Fibroblast of skin of scalp (primary cell): ENCODE measurements around the gene FAM170B.

Experiments
- DNase-seq: peaks from one replicate; pipeline ENCODE4 v3.0.0-alpha.2; 2013

FAM170B gene

DNA sequence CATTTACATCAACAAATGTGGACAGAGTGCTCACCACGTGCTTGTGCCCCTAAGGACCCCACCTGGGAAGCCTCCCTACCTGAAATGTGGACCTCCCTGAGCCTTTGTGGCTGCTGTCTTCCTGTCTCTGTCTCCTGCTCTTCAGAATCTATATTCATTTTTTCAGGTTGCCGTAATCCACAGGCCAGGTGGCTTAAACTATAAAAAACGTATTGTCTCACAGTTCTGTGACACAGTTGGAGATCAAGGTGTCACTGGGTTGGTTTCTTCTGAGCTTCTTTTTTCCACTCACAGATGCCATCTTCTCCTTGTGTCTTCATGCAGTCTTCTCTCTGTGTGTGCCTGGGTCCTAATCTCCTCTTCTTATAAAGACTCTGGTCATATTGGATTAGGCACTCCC, 12.9 kb downstream of the FAM170B start:
- DNase-seq, result no peak

- DNase-seq, result peak; percentile 66
These were observed 14.1 kb downstream of the FAM170B start for GRCh38 chr10:49119746-49120145.

DNA sequence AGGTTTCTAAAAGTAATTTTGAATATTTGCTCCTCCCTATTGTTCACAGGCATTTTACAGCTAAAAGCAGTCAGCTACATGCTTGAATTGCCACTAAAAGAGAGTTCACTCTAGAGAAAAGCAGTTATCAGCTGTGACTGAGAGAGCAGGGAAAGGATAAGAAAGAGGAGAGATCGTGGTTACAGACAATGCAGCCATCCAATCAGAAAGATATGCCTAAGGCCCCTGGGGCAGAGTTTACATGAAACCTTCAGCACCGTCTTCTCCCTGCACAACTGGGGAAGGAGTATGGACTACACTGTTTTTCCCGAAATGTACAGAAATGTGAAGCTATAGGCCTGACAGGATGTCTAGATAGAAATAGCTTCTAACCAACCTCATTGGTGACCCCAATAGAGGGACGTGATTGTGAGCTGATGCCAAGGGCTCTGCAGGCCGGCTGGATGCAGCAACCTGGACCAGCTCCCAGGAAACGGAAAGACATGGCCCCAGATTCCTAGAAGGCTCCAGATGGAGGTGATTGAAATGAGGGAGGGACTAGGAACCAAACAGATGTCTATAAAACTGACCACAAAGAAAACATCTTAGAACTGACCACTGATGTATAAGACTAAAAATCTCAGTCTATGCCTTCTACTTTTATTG, 15.3 kb downstream of the FAM170B start:
- no peak for DNase-seq

- no peak for DNase-seq
These were observed 16.3 kb downstream of the FAM170B start for GRCh38 chr10:49117376-49118070.

GRCh38 chr10:49116509-49117375, 17.1 kb downstream of the FAM170B start:
- DNase-seq, result no peak

DNA sequence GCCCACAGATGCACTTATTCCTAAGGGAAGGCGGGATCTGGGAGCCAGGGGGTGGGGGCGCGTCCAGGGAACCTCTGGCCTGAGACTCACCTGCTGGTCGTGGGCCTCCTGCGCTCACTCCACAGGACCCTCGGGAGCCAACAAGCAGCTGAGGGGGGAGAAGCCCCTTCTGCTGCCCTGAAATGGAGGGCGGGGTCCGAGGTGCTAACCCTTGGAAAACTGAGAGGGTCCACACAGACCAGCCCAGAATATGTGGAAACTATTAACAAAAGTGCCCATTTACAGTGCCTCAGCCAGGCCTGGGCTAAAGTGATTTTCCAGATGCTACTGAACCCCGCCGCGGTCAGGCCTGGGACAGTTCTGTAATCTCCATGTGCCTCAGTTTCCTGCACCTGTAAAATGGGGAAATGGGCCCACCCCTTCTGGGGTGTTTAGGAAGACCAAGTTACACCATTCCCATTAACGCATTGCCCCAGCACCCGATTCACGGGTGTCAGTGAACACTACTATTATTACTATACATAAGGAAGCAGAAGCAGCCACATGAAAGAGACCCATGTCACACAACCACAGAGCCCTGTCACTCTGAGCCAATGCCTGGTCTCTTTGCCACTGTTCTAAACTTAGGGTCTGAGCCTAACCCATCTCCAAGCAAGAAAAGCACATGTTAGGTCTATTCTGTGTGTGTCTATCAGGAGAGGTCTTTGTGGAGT, 17.9 kb downstream of the FAM170B start:
- DNase-seq, result no peak

DNA sequence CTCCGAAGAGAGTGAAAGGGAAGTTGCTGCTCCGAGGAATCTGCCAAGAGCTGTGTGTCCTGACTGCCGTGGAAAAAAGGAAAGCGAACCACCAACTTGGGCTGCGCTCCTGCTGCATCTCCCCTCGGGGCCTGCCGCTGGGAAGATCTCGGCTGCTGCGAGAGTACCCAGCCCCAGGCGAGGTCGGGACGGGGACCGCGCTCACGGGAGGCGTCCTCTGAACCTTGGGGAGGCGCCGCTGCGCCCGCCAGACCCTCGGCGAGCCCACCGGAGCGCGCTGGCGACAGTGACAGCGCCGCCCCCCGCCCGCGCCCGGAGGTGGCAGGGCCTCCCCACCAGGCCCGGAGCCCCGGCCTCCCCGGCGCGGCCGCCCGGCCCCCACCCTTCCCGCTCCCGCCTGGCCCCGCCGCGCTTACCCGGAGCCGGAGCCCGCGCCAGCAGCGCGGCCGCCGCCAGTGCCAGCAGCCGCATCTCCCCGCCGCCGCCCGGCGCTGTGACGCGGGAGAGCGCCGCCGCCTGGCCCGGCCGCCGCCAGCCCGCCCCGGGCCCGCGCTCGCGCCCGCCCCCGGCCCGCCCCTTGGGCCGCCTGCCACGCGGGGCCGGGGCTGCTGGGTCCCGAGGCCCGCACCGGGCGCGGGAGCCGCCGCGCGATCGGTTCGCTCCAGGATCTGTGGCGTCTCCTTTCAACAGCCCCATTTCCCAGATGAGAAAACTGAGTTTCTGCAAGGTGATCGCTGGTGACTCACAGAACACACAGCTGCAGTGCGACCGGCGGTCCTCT, 18.6 kb downstream of the FAM170B start, which contains the start of gene VSTM4:
TSS of gene VSTM4 (minus strand) at position 508 of the 781 bp plus-strand sequence. CDS start at position 471, 37 bp downstream.
- DNase-seq, result peak; percentile 60

- DNase-seq, result no peak
These were observed 19.2 kb downstream of the FAM170B start for GRCh38 chr10:49114718-49115014.

- DNase-seq, result peak; percentile 33
These were observed 20.1 kb downstream of the FAM170B start for GRCh38 chr10:49113741-49114141.

DNA sequence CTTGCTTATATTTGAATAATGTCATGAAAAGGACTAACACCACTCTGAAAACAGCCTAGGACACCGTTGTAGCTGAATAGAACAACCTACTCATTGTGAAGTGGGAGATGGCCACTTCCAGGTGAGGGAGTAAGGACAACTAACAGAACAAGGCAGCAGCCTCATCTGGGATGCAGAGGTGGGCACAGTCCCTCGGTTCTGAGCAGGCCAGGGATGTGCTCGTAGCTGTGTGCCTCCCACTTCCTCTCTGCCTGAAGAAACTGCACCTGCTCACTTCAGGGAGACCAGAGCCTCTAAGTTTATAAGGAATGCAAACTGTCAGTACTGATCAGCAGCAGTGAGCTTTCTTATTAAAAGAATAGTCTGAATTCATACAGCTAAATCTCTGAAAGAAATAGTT, 21.0 kb downstream of the FAM170B start:
- no peak for DNase-seq

- no peak for DNase-seq
These were observed 21.7 kb downstream of the FAM170B start for GRCh38 chr10:49112098-49112497.

GRCh38 chr10:49111320-49111698, 22.5 kb downstream of the FAM170B start:
- no peak for DNase-seq

DNA sequence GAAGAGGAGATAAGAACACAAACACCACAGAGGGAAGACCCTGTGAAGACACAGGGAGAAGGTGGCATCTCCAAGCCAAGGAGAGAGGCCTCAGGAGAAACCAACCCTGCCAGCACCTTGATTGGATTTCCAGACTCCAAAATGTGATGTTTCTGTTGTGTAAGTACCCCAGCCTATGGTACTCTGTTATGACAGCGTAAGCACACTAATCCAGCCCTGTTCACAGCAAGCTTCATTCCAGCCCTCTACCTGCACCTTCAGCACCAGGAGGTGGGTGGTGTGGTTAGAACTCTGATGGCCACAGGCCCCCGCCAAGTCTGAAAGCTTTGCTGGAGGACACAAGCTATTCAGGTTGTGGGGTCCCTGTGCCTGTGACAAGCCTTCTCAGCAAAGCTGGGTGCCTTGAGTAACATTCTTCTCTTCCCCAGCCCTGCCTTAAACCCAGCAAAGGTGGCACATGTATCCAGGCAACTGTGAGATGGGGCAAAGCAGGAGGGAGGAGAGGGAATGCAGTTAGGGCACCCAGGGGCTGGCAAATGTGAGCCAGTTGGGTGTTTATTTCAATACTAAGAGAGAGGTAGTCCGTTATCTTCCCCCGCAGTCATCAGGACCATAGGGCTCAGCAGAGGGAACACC, 23.0 kb downstream of the FAM170B start:
- DNase-seq, result no peak

DNA sequence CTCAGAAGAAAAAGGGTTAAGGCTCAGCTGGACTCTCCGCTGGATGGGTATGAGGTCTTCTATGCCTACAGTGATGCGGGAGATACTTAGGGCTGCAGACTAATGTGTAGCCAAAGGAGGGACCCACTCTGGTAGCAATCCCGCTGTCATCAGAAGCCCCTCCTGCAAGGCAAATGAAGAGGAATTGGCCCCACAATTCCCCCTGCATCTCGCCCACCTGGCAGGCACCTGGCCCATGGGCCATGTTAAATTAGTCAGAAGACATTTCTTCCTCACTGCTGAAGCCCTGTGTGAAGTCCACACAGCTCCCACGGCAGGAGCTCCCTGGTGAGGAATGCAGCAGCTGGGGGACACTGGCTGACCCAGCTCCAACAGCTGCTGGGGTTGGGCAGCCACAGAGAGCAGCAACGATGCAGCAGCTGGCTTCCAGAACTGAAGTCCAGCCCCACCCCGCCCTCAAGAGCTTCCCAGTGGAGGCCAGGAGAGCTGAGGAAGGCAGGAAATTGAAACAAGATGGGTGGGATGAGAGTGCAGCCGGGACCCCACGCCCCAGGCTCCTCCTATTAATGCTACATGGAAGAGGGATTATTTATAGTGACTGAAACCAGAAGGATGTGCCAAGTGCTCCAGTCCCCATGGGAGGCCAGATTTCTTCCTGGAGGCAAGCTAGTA, 24.0 kb downstream of the FAM170B start:
- peak; percentile 95 for DNase-seq

DNA sequence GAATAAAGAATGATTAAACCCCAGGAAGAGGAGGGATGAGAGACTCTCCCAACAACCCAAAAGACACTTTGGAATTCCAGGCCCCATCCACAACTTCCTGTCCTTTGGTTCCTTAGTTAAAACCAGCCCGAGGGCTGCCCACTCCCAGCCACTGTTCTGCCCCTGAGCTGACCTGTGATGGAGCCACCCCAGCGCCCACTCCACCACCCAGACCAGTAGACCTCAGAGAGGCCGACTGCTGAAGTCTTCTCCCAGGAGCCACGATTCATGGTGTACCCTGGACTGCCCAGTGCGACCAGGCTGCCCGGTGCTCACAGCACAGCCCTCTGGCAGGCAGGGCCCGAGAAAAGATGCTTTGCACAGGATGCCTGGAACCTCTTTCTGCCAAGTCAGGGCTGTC, 25.2 kb downstream of the FAM170B start:
- no peak for DNase-seq

- DNase-seq, result no peak
These were observed 25.9 kb downstream of the FAM170B start for GRCh38 chr10:49107887-49108267.

- no peak for DNase-seq
These were observed 26.5 kb downstream of the FAM170B start for GRCh38 chr10:49107111-49107886.

- peak; percentile 22 for DNase-seq
These were observed 27.4 kb downstream of the FAM170B start for GRCh38 chr10:49106451-49106850.

DNA sequence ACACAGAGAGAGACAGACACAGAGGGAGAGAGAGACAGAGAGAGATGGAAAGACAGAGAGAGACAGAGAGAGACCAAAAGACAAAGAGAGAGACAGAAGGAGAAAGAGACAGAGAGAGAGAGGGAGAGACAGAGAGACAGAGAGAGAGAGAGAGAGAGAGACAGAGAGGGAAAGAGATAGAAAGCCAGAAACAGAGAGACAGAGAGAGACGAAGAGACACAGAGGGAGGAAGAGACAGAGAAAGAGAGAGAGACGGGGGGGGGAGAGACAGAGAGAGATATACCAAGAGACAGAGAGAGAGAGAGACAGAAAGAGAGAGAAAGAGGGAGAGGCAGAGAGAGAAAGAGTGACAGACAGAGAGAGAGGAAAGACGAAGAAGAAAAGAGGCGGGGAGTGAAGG, 28.7 kb downstream of the FAM170B start:
- DNase-seq, result no peak

DNA sequence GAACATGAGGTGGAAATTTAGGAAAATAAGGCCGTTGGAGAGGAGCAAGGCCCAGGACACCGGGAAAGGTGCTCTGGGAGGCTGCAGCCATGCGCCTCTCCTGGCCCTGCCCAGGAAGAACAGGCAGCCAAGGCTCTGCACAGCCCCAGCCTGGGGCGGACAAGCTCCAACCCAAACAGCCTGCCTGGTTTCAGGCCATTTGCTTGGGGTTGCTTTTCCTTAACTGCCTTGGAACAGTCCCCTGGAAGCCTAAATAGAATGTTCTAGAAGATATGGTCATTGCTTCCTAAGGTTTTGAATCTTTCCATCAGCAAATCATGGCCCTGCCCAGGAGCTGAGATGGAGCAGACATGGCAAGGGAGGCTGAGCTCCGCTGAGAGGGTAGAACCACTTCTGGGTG, 29.5 kb downstream of the FAM170B start:
- no peak for DNase-seq
